Liver (tissue), 9 donors: ENCODE results near the gene USF2. TPM values are rescaled to one million over a fixed set of nuclear protein-coding genes. Genes with fewer than 3 reads are reported as not detected.

Experiments
- DNase-seq: peaks from one replicate; pipeline ENCODE4 v3.0.0-alpha.2; 2017; ENCODE audit warnings: low spot score
- H3K27ac ChIP-seq, 2 donors: one replicate each; pipeline ENCODE4 v1.7.0; 2013; ENCODE audit warnings: inconsistent platforms in 2 of 2, low read length in 2 of 2, control low read depth in 1 of 2, low read depth in 1 of 2, mild to moderate bottlenecking in 1 of 2
- H3K27me3 ChIP-seq, 4 donors: one replicate each; pipeline versions ENCODE4 v1.6.1 to v1.7.0; 2013; ENCODE audit warnings: low read length in 3 of 4, inconsistent platforms in 1 of 4, mild to moderate bottlenecking in 1 of 4, moderate library complexity in 1 of 4; ENCODE audit not compliant: control insufficient read depth in 4 of 4, insufficient read depth in 4 of 4
- H3K36me3 ChIP-seq, 4 donors: one replicate each; pipeline versions ENCODE4 v1.6.1 to v1.7.0; 2013; ENCODE audit warnings: low read length in 3 of 4, mild to moderate bottlenecking in 3 of 4, low read depth in 1 of 4, moderate library complexity in 1 of 4; ENCODE audit not compliant: control insufficient read depth in 4 of 4, insufficient read depth in 3 of 4
- H3K4me1 ChIP-seq, 4 donors: one replicate each; pipeline versions ENCODE4 v1.6.1 to v1.7.0; 2013; ENCODE audit warnings: low read length in 3 of 4, mild to moderate bottlenecking in 3 of 4, moderate library complexity in 1 of 4; ENCODE audit not compliant: control insufficient read depth in 4 of 4, insufficient read depth in 4 of 4
- H3K4me3 ChIP-seq, 3 donors: one replicate each; pipeline versions ENCODE4 v1.6.1 to v1.7.0; 2013; ENCODE audit warnings: low read length in 3 of 3, control low read depth in 1 of 3, low read depth in 1 of 3, mild to moderate bottlenecking in 1 of 3
- H3K9ac ChIP-seq, 2 donors: one replicate each; pipeline ENCODE4 v1.7.0; 2013; ENCODE audit warnings: low read length in 2 of 2, mild to moderate bottlenecking in 2 of 2, moderate library complexity in 2 of 2, control low read depth in 1 of 2, low read depth in 1 of 2
- H3K9me3 ChIP-seq, 4 donors: one replicate each; pipeline versions ENCODE4 v1.6.1 to v1.7.0; 2013; ENCODE audit warnings: low read length in 3 of 4; ENCODE audit not compliant: control insufficient read depth in 4 of 4
- ATF3 ChIP-seq: IDR thresholded peaks from 2 replicates; pipeline ENCODE4 v1.6.1; 2016; ENCODE audit warnings: antibody characterized with exemption
- EGR1 ChIP-seq, 2 donors: IDR thresholded peaks; 2 replicates each; pipeline ENCODE4 v1.6.1; 2016 to 2018; ENCODE audit warnings: antibody characterized with exemption in 2 of 2, low read depth in 2 of 2
- FOXA1 ChIP-seq: IDR thresholded peaks from 2 replicates; pipeline ENCODE4 v1.6.1; 2016; ENCODE audit warnings: antibody characterized with exemption
- FOXA2 ChIP-seq: IDR thresholded peaks from 2 replicates; pipeline ENCODE4 v1.6.1; 2016; ENCODE audit warnings: antibody characterized with exemption
- GABPA ChIP-seq, 2 donors: IDR thresholded peaks in 1 of 2; conservative IDR thresholded peaks in 1 of 2; 2 replicates each; pipeline ENCODE4 v1.6.1; 2016; ENCODE audit warnings: antibody characterized with exemption in 2 of 2, mild to moderate bottlenecking in 1 of 2, moderate library complexity in 1 of 2
- HNF4A ChIP-seq, 2 donors: conservative IDR thresholded peaks; 2 replicates each; pipeline ENCODE4 v1.6.1; 2016; ENCODE audit warnings: antibody characterized with exemption in 2 of 2, mild to moderate bottlenecking in 2 of 2
- HNF4G ChIP-seq: IDR thresholded peaks from 2 replicates; pipeline ENCODE4 v1.6.1; 2016; ENCODE audit warnings: antibody characterized with exemption
- JUND ChIP-seq, 2 donors: IDR thresholded peaks; 2 replicates each; pipeline ENCODE4 v1.6.1; 2016; ENCODE audit warnings: antibody characterized with exemption in 2 of 2
- NR2F2 ChIP-seq: IDR thresholded peaks from 2 replicates; pipeline ENCODE4 v1.6.1; 2016; ENCODE audit warnings: antibody characterized with exemption
- RAD21 ChIP-seq, 2 donors: IDR thresholded peaks; 2 replicates each; pipeline ENCODE4 v1.6.1; 2016; ENCODE audit warnings: antibody characterized with exemption in 2 of 2, mild to moderate bottlenecking in 2 of 2
- RXRA ChIP-seq, 2 donors: IDR thresholded peaks; 2 replicates each; pipeline ENCODE4 v1.6.1; 2017 to 2018; ENCODE audit warnings: antibody characterized with exemption in 2 of 2, mild to moderate bottlenecking in 1 of 2
- SP1 ChIP-seq: IDR thresholded peaks from 2 replicates; pipeline ENCODE4 v1.6.1; 2018; ENCODE audit warnings: antibody characterized with exemption, mild to moderate bottlenecking
- TAF1 ChIP-seq: conservative IDR thresholded peaks from 2 replicates; pipeline ENCODE4 v1.6.1; 2016; ENCODE audit warnings: antibody characterized with exemption, mild to moderate bottlenecking
- YY1 ChIP-seq: IDR thresholded peaks from 2 replicates; pipeline ENCODE4 v1.6.1; 2016; ENCODE audit warnings: antibody characterized with exemption, mild to moderate bottlenecking
- WGBS: extraction: QIAGEN DNeasy Blood & Tissue Kit; methylation state at CpG from one replicate; pipeline ENCODE4 v1.1.7; 2013; 5-methylcytosine and 5-hydroxymethylcytosine counted together
- polyA plus RNA-seq, 2 donors: library from polyadenylated mRNA; stranded (reverse) in 1 of 2; unstranded in 1 of 2; fragments of 200-250 nt in 1 of 2; fragments of >200 nt in 1 of 2; fragmentation: Nextera tagmentation in 1 of 2; extraction: Ambion mirVana in 1 of 2; gene quantifications; one replicate each; pipeline versions ENCODE4 v1.2.1 to v1.2.3, GENCODE V29; 2013 to 2015
- total RNA-seq, 2 donors: library from RNA; depleted of rRNA; stranded (reverse); fragments of >200 nt; gene quantifications; one replicate each; pipeline ENCODE4 v1.2.3, GENCODE V29; 2014
- TF ChIP-seq, protein P1 (sequence below): IDR thresholded peaks from 2 replicates; pipeline ENCODE4 v1.6.1; 2016; ENCODE audit warnings: antibody characterized with exemption
- TF ChIP-seq, protein P2 (sequence below): IDR thresholded peaks from 2 replicates; pipeline ENCODE4 v1.6.1; 2016; ENCODE audit warnings: antibody characterized with exemption
- TF ChIP-seq, protein P3 (sequence below): IDR thresholded peaks from 2 replicates; pipeline ENCODE4 v1.6.1; 2016; ENCODE audit warnings: antibody characterized with exemption, mild to moderate bottlenecking
- TF ChIP-seq, protein P4 (sequence below): fragments of 150-350 bp; IDR thresholded peaks from 2 replicates; pipeline ENCODE4 v1.5.1; 2017; ENCODE audit warnings: improper control_type of control experiment, low read depth, low read length; ENCODE audit not compliant: missing input control
- donor health status: healthy.
- donor health status: healthy.
- donor health status: healthy.
- donor health status: healthy.
- donor health status: healthy.

USF2 gene
- total and polyA plus RNA-seq, 4 donors: 22.8 to 85.9 (median 55.9) TPM

- H3K27ac ChIP-seq: peak overlapping the region in 1 of 2 donors; percentile 26
- DNase-seq: no peak
- no peak overlapping the region for H3K9ac ChIP-seq
- peaks cover 0 to 20% (median 16%) of the 10 kb centered on the region in 4 donors for H3K36me3 ChIP-seq
- H3K4me1 ChIP-seq: peaks cover 22 to 48% (median 36%) of the 10 kb centered on the region in 4 donors
- no peaks in the 10 kb centered on the region for H3K27me3 ChIP-seq
- H3K4me3 ChIP-seq: no peak overlapping the region
- TF ChIP-seq FOXA2 (no peak), ATF3 (no peak), JUND (IDR thresholded peaks at IDR 0.05) (no peak), HNF4A (conservative IDR thresholded peaks at IDR 0.05) (no peak), YY1 (no peak), NR2F2 (no peak), RAD21 (IDR thresholded peaks at IDR 0.05) (no peak), TAF1 (no peak), EGR1 (IDR thresholded peaks at IDR 0.05; ENCODE audit: low read depth in 2 of 2) (no peak), SP1 (no peak), GABPA (IDR thresholded peaks at IDR 0.05 in 1 of 2, conservative IDR thresholded peaks at IDR 0.05 in 1 of 2) (no peak)
- TF ChIP-seq, protein P1, sequence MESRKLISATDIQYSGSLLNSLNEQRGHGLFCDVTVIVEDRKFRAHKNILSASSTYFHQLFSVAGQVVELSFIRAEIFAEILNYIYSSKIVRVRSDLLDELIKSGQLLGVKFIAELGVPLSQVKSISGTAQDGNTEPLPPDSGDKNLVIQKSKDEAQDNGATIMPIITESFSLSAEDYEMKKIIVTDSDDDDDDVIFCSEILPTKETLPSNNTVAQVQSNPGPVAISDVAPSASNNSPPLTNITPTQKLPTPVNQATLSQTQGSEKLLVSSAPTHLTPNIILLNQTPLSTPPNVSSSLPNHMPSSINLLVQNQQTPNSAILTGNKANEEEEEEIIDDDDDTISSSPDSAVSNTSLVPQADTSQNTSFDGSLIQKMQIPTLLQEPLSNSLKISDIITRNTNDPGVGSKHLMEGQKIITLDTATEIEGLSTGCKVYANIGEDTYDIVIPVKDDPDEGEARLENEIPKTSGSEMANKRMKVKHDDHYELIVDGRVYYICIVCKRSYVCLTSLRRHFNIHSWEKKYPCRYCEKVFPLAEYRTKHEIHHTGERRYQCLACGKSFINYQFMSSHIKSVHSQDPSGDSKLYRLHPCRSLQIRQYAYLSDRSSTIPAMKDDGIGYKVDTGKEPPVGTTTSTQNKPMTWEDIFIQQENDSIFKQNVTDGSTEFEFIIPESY: no peak
- TF ChIP-seq, protein P2, sequence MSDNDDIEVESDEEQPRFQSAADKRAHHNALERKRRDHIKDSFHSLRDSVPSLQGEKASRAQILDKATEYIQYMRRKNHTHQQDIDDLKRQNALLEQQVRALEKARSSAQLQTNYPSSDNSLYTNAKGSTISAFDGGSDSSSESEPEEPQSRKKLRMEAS: no peak
- no peaks in the 10 kb centered on the region for H3K9me3 ChIP-seq
- WGBS: 91% methylated on average over 5 of the region's 5 CpGs
These were observed 5.6 kb downstream of the USF2 start for GRCh38 chr19:35274323-35274722.

- no peak for DNase-seq
- Histone ChIP-seq H3K4me3 (no peak overlapping the region), H3K36me3 (peaks cover 0 to 20% (median 15%) of the 10 kb centered on the region in 4 donors), H3K4me1 (peaks cover 31 to 53% (median 41%) of the 10 kb centered on the region in 4 donors), H3K9ac (no peak overlapping the region), H3K27ac (peak overlapping the region in 1 of 2 donors; percentile 11), H3K27me3 (no peaks in the 10 kb centered on the region), H3K9me3 (no peaks in the 10 kb centered on the region)
- WGBS: 96% methylated on average over 28 of the region's 28 CpGs
- TF ChIP-seq RXRA (IDR thresholded peaks at IDR 0.05): no peak
- TF ChIP-seq RAD21 (IDR thresholded peaks at IDR 0.05): no peak
- TF ChIP-seq, protein P1: no peak
- TF ChIP-seq HNF4G: no peak
- no peak for TF ChIP-seq FOXA2
- TF ChIP-seq, protein P3, sequence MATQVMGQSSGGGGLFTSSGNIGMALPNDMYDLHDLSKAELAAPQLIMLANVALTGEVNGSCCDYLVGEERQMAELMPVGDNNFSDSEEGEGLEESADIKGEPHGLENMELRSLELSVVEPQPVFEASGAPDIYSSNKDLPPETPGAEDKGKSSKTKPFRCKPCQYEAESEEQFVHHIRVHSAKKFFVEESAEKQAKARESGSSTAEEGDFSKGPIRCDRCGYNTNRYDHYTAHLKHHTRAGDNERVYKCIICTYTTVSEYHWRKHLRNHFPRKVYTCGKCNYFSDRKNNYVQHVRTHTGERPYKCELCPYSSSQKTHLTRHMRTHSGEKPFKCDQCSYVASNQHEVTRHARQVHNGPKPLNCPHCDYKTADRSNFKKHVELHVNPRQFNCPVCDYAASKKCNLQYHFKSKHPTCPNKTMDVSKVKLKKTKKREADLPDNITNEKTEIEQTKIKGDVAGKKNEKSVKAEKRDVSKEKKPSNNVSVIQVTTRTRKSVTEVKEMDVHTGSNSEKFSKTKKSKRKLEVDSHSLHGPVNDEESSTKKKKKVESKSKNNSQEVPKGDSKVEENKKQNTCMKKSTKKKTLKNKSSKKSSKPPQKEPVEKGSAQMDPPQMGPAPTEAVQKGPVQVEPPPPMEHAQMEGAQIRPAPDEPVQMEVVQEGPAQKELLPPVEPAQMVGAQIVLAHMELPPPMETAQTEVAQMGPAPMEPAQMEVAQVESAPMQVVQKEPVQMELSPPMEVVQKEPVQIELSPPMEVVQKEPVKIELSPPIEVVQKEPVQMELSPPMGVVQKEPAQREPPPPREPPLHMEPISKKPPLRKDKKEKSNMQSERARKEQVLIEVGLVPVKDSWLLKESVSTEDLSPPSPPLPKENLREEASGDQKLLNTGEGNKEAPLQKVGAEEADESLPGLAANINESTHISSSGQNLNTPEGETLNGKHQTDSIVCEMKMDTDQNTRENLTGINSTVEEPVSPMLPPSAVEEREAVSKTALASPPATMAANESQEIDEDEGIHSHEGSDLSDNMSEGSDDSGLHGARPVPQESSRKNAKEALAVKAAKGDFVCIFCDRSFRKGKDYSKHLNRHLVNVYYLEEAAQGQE: no peak
- TF ChIP-seq GABPA (IDR thresholded peaks at IDR 0.05 in 1 of 2, conservative IDR thresholded peaks at IDR 0.05 in 1 of 2): no peak
- TF ChIP-seq YY1: no peak
- TF ChIP-seq, protein P4, sequence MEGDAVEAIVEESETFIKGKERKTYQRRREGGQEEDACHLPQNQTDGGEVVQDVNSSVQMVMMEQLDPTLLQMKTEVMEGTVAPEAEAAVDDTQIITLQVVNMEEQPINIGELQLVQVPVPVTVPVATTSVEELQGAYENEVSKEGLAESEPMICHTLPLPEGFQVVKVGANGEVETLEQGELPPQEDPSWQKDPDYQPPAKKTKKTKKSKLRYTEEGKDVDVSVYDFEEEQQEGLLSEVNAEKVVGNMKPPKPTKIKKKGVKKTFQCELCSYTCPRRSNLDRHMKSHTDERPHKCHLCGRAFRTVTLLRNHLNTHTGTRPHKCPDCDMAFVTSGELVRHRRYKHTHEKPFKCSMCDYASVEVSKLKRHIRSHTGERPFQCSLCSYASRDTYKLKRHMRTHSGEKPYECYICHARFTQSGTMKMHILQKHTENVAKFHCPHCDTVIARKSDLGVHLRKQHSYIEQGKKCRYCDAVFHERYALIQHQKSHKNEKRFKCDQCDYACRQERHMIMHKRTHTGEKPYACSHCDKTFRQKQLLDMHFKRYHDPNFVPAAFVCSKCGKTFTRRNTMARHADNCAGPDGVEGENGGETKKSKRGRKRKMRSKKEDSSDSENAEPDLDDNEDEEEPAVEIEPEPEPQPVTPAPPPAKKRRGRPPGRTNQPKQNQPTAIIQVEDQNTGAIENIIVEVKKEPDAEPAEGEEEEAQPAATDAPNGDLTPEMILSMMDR: no peak
- no peak for TF ChIP-seq EGR1 (IDR thresholded peaks at IDR 0.05; ENCODE audit: low read depth in 2 of 2)
- TF ChIP-seq, protein P2: no peak
- TF ChIP-seq TAF1: no peak
- TF ChIP-seq ATF3: no peak
- no peak for TF ChIP-seq HNF4A (conservative IDR thresholded peaks at IDR 0.05)
- TF ChIP-seq FOXA1: no peak
These were observed 8.0 kb downstream of the USF2 start for GRCh38 chr19:35276706-35277281.
